Measurements from ENCODE around the gene ZBTB40. TPM values are rescaled to one million over a fixed set of nuclear protein-coding genes. Genes with fewer than 3 reads are reported as not detected.

ZBTB40 gene
- total RNA-seq, 1 experiment from 2014 or later: 16.3 TPM

DNA sequence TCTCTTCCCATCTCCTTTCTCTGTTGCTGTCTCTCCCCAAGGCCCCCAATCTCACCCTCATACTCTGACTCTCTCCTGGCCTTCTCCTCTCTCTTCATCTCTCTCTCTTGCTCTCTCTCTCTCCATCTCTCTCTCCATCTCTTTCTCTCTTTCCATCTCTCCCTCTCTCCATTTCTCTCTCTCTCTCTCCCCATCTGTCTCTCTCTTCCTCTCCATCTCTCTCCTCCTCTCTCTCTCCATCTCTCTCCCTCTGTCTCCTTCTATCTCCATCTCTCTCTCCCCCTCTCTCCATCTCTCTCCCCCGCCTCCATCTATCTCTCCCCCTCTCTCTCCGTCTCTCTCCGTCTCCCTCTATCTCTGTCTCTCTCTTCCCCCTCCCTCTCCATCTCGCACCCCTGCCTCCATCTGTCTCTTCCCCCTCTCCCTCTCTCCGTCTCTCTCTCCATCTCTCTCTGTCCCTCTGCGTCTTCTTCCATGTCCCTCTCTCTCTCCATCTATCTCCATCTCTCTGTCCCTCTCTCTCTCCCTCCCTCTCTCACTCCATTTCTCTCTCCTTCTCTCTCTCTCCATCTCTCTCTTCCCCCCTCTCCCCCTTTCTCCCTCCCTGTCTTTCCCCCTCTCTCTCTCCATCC is 95.7 kb downstream of the ZBTB40 start:
- no peak overlapping the region for H2BK12ac ChIP-seq (ENCODE audit: insufficient read length, low read depth, low read length)
- no peak overlapping the region for H3K18ac ChIP-seq (ENCODE audit: insufficient read length, low read depth, low read length)
- peaks cover under 1% of the 10 kb centered on the region for H4K20me1 ChIP-seq (ENCODE audit: control insufficient read depth, insufficient read depth, insufficient read length)
- no peak overlapping the region for H3K23ac ChIP-seq (ENCODE audit: insufficient read length, low read depth, low read length)
- Mint-ChIP-seq H3K27me3 (ENCODE audit: low read depth) (peaks cover 20% of the 10 kb centered on the region), H3K27ac (no peak overlapping the region), H3K36me3 (ENCODE audit: insufficient read depth in 1 of 3, low read depth in 3 of 3) (no peaks in the 10 kb centered on the region; a peak in 1 of 7 replicates), H3K4me3 (no peak overlapping the region; a peak in 1 of 5 replicates), H3K9me3 (no peaks in the 10 kb centered on the region), H3K4me1 (peaks cover 0 to 35% of the 10 kb centered on the region in 2 experiments; a peak in 3 of 4 replicates)
- no peaks in the 10 kb centered on the region for H3K9me3 ChIP-seq (ENCODE audit: control insufficient read depth, low read depth, low read length)
- no peak overlapping the region for H2AK5ac ChIP-seq (ENCODE audit: insufficient read length, low read length)
- no peak overlapping the region for H3K27ac ChIP-seq (ENCODE audit: insufficient read length, low read depth, low read length)
- no peaks in the 10 kb centered on the region for H3K79me2 ChIP-seq (ENCODE audit: insufficient read depth, low read length)
- no peak overlapping the region for H2BK5ac ChIP-seq (ENCODE audit: insufficient read length, low read length)
- H4K8ac ChIP-seq (replicated peaks; ENCODE audit: insufficient read length, low read depth, low read length): no peak overlapping the region
- H3K4me2 ChIP-seq (ENCODE audit: insufficient read depth, insufficient read length, low read length): no peak overlapping the region
- TF ChIP-seq, protein P1, sequence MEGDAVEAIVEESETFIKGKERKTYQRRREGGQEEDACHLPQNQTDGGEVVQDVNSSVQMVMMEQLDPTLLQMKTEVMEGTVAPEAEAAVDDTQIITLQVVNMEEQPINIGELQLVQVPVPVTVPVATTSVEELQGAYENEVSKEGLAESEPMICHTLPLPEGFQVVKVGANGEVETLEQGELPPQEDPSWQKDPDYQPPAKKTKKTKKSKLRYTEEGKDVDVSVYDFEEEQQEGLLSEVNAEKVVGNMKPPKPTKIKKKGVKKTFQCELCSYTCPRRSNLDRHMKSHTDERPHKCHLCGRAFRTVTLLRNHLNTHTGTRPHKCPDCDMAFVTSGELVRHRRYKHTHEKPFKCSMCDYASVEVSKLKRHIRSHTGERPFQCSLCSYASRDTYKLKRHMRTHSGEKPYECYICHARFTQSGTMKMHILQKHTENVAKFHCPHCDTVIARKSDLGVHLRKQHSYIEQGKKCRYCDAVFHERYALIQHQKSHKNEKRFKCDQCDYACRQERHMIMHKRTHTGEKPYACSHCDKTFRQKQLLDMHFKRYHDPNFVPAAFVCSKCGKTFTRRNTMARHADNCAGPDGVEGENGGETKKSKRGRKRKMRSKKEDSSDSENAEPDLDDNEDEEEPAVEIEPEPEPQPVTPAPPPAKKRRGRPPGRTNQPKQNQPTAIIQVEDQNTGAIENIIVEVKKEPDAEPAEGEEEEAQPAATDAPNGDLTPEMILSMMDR (conservative IDR thresholded peaks at IDR 0.05): no peak
- H4K91ac ChIP-seq (ENCODE audit: insufficient read length, low read depth, low read length): no peak overlapping the region
- DNase-seq: no peak
- no peak overlapping the region for H3K9ac ChIP-seq (ENCODE audit: extremely low read depth, insufficient read length, low read length)
- H2BK120ac ChIP-seq (ENCODE audit: low read depth, low read length, poor library complexity, severe bottlenecking): no peak overlapping the region
- H4K5ac ChIP-seq (ENCODE audit: insufficient read length, low read depth, low read length): no peak overlapping the region
- H3K14ac ChIP-seq (ENCODE audit: insufficient read depth, low read length): no peak overlapping the region; the same call in 1 of the 2 replicates
- no peak overlapping the region for H3T11ph ChIP-seq (ENCODE audit: low read length)
- H3K23me2 ChIP-seq (ENCODE audit: insufficient read length, low read depth, low read length, poor library complexity, severe bottlenecking): no peaks in the 10 kb centered on the region
- H3K27me3 ChIP-seq (ENCODE audit: insufficient read depth, low read length): no peaks in the 10 kb centered on the region
- no peaks in the 10 kb centered on the region for H3K4me1 ChIP-seq (ENCODE audit: insufficient read depth, low read length)
- H3K4ac ChIP-seq (ENCODE audit: low read depth, low read length): no peak overlapping the region
- no peak overlapping the region for H2AFZ ChIP-seq (ENCODE audit: low read length)
- H2BK20ac ChIP-seq (ENCODE audit: low read depth, low read length, poor library complexity, severe bottlenecking): no peak overlapping the region
- no peaks in the 10 kb centered on the region for H3K79me1 ChIP-seq (ENCODE audit: insufficient read depth, low read depth, low read length, poor library complexity, severe bottlenecking)
- no peak overlapping the region for H3K56ac ChIP-seq (ENCODE audit: insufficient read length, low read depth, low read length)
- no peak overlapping the region for H2BK15ac ChIP-seq (ENCODE audit: low read depth, low read length)
- 100% methylated on average over 3 of the region's 6 CpGs for WGBS (ENCODE audit: extremely low coverage, insufficient read length, low lambda C conversion rate)
